GM21447 (cell line): ENCODE data around the gene C2CD5.
A peak's percentile ranks its signal among the peaks of the same experiment; 100 is the strongest.

Source experiments
- ATAC-seq: cut with Tn5 transposase; IDR thresholded peaks from one replicate; pipeline ENCODE4 v1.9.1; 2021; ENCODE audit not compliant: unreplicated experiment

Gene C2CD5

GRCh38 chr12:22431693-22432251, 112.6 kb downstream of the C2CD5 start:
- ATAC-seq, result no peak

DNA sequence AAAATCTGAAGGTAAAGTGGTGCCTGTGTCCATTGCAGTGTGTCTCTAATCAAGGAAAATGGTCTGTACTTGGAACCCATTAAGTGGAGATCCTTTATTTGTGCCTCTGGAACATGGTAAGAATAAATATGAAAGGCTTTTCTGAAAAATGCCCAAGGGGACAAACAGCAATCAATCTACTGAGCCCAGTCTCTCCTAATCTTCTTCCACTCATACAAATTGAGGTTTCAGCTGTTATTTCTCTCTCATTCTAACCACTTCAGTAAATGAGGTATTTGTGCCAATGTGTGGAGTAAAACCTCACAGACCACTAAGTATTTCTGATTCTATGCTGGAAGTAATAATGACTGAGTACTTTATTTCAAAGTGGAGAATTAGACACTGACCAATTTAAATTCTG, 127.5 kb downstream of the C2CD5 start:
- no peak for ATAC-seq

DNA sequence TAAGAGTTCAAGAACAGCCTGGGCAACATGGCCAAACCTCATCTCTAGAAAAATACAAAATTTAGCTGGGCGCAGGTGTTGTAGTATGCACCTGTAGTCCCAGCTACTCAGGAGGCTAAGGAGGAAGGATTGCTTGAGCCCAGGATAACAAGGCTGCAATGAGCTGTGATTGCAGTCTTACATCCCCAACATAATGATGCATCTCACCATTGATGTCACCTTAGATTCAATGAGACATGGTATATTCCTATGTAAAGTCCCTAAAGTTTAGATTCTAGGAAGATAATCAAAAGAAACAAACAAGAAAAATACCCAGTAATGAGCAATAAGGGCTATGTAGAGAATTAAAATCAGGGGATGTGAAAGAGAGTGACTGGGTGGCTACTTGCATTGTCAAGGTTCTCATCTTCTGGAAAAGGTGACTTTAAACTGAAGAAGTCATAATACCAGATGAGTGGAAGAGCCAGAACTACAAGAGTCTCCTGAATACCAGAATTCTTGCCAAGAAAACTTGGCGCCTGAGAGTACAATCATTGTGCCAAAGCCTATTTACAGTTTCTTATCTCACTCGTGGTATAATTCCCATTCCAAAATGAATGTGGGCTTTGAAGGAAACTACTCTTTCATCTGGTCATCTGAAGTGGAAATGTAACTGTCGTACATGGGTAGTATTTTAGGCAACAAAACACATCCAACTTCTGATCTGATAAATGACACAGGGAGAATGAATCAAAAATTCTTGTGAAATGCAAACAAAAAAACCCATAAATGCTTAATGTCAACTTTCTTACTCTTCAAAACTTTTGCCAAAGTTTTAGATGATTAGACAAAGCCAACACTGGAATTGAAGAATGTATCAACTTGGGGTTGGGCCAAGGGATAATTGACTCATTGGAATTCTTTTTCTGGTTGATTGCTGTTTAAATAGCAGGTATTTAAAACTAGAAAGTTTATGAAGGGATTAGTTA, 128.7 kb downstream of the C2CD5 start:
- no peak for ATAC-seq

DNA sequence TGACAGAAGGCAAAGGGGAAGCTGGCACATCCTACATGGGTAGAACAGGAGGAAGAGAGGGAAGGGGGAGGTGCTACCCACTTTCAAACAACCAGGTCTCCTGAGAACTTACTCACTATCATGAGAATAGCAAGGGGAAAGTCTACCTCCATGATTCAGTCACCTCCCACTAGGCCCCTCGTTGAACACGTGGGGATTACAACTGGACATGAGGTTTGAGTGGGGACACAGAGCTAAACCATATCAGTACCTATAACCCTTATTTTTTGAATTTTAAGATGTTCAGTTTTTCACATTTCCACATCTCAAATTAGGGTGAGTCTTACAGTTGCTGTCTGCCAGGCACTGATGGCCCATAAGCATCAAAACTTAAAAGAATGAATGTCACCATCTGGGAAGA, 129.6 kb downstream of the C2CD5 start:
- ATAC-seq, result no peak

- ATAC-seq, result no peak
Measured at GRCh38 chr12:22413592-22413991, 130.8 kb downstream of the C2CD5 start.

DNA sequence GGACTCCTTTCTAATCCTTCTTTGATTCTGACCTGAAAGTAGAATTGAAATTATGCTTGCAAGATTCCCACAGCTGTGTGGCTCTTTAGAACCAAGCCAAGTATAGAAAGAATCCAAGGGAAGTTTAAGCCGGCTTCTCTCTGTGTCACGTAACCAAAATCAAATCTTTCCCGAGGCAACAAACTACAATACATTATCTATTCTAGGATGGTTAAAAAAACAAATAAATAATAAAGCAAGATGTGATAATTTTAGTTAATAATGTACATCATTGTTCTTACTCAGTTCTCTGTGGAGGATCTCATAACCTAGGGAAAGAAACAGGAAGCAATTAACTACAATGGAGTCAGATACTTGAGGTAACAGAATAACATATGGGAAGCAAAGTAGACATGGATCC, 131.8 kb downstream of the C2CD5 start:
- ATAC-seq, result no peak

DNA sequence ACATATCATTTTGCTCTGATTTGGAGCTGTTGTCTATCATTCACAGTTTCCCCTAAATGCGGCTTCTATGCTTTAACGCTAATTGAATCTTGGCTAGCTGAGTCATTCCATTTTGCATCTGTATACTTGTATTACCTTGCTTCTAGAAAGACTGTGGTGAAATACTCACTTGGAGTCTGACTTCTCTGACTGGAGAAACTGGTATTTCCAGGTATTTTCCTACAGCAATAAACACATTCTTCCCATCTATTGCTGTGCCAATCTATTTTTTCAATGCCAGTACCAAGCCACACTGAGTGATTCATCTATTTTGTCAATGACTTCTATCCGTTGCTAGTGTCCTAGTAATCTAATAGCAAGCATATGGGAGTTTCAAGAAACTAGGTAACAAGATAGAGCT, 133.9 kb downstream of the C2CD5 start:
- ATAC-seq, result no peak

- ATAC-seq, result peak; percentile 96
Measured at GRCh38 chr12:22409377-22410164, 134.8 kb downstream of the C2CD5 start.

- ATAC-seq, result no peak
Measured at GRCh38 chr12:22408610-22409376, 135.5 kb downstream of the C2CD5 start.

GRCh38 chr12:22407397-22407796, 136.9 kb downstream of the C2CD5 start:
- ATAC-seq, result no peak

- peak; percentile 40 for ATAC-seq
Measured at GRCh38 chr12:22406627-22407026, 137.7 kb downstream of the C2CD5 start.

GRCh38 chr12:22399464-22400180, 144.7 kb downstream of the C2CD5 start:
- ATAC-seq, result no peak
